GM23338 (cell line): ENCODE data around the gene ADPRH. TPM values are rescaled to one million over a fixed set of nuclear protein-coding genes. Genes with fewer than 3 reads are reported as not detected.

ENCODE experiments used
- ATAC-seq: fragments of 200-7000 bp; cut with Tn5 transposase; 3 replicates; pipeline ENCODE4 v1.9.1; 2020
- DNase-seq: peaks from one replicate; pipeline ENCODE4 v3.0.0-alpha.2; 2015; ENCODE audit warnings: low spot score
- H2AFZ ChIP-seq: fragments of 200-600 bp; sonication (generic); 2 replicates; pipeline ENCODE4 v1.8.0; 2016; ENCODE audit warnings: antibody characterized with exemption, mild to moderate bottlenecking, moderate library complexity
- H3F3A ChIP-seq: fragments of 200-600 bp; sonication (generic); replicated peaks from 2 replicates; pipeline ENCODE4 v1.8.0; 2017; ENCODE audit warnings: antibody characterized with exemption, mixed run types, low read depth
- H3K27ac ChIP-seq: fragments of 200-600 bp; sonication (generic); 2 replicates; pipeline ENCODE4 v1.6.1; 2016; ENCODE audit warnings: low read depth
- H3K27me3 ChIP-seq: fragments of 200-600 bp; sonication (generic); 2 replicates; pipeline ENCODE4 v1.8.0; 2016; ENCODE audit warnings: mild to moderate bottlenecking, mixed run types, moderate library complexity; ENCODE audit not compliant: insufficient read depth
- H3K36me3 ChIP-seq: fragments of 200-600 bp; sonication (generic); 2 replicates; pipeline ENCODE4 v1.8.0; 2016; ENCODE audit warnings: mild to moderate bottlenecking; ENCODE audit not compliant: insufficient read depth
- H3K4me1 ChIP-seq: fragments of 200-600 bp; sonication (generic); 2 replicates; pipeline ENCODE4 v1.8.0; 2016; ENCODE audit warnings: mild to moderate bottlenecking, moderate library complexity; ENCODE audit not compliant: insufficient read depth
- H3K4me2 ChIP-seq: fragments of 200-600 bp; sonication (generic); 2 replicates; pipeline ENCODE4 v1.7.1; 2017; ENCODE audit warnings: mixed run types
- H3K4me3 ChIP-seq: fragments of 200-600 bp; sonication (generic); 2 replicates; pipeline ENCODE4 v1.6.1; 2016; ENCODE audit warnings: mixed run types
- H3K79me2 ChIP-seq: fragments of 200-600 bp; sonication (generic); replicated peaks from 2 replicates; pipeline ENCODE4 v1.8.0; 2017; ENCODE audit warnings: mild to moderate bottlenecking; ENCODE audit not compliant: insufficient read depth
- H3K9me2 ChIP-seq: fragments of 200-600 bp; sonication (generic); 2 replicates; pipeline ENCODE4 v1.8.0; 2017; ENCODE audit not compliant: insufficient read depth
- H4K20me1 ChIP-seq: fragments of 200-600 bp; sonication (generic); replicated peaks from 2 replicates; pipeline ENCODE4 v1.8.0; 2017; ENCODE audit warnings: mild to moderate bottlenecking; ENCODE audit not compliant: insufficient read depth
- H3K27ac Mint-ChIP-seq: 2 replicates; pipeline ENCODE4 v1.8.0; 2020; ENCODE audit warnings: inconsistent platforms, mild to moderate bottlenecking, moderate library complexity, mixed read lengths
- H3K27me3 Mint-ChIP-seq: 3 replicates; pipeline ENCODE4 v1.8.0; 2022; ENCODE audit warnings: low read depth, mild to moderate bottlenecking, moderate library complexity, mixed read lengths, inconsistent platforms; ENCODE audit not compliant: insufficient read depth, poor library complexity
- H3K36me3 Mint-ChIP-seq: 3 replicates; pipeline ENCODE4 v1.8.0; 2021; ENCODE audit warnings: low read depth, mild to moderate bottlenecking, inconsistent platforms, moderate library complexity, mixed read lengths
- H3K4me1 Mint-ChIP-seq: 3 replicates; pipeline ENCODE4 v1.8.0; 2020; ENCODE audit warnings: mild to moderate bottlenecking, inconsistent platforms, mixed read lengths
- H3K4me3 Mint-ChIP-seq: 3 replicates; pipeline ENCODE4 v1.8.0; 2021; ENCODE audit warnings: moderate library complexity, mild to moderate bottlenecking, inconsistent platforms, mixed read lengths
- H3K9me3 Mint-ChIP-seq: 3 replicates; pipeline ENCODE4 v1.8.0; 2020; ENCODE audit warnings: moderate library complexity, mild to moderate bottlenecking, inconsistent platforms, mixed read lengths
- CREB1 ChIP-seq: fragments of 250-450 bp; sonication (Bioruptor Pico); IDR thresholded peaks from 2 replicates; pipeline ENCODE4 v1.5.0; 2020; ENCODE audit warnings: low read depth, mild to moderate bottlenecking, moderate library complexity
- CTCF ChIP-seq, 2 experiments: fragments of 200-600 bp in 1 of 2; sonication (generic) in 1 of 2; conservative IDR thresholded peaks; 2 replicates each; pipeline versions ENCODE4 v1.5.1 to v1.6.1; 2016 to 2017; ENCODE audit warnings: antibody characterized with exemption in 2 of 2, low read depth in 2 of 2, mild to moderate bottlenecking in 2 of 2, moderate library complexity in 1 of 2
- ETS1 ChIP-seq: IDR thresholded peaks from 2 replicates; pipeline ENCODE4 v1.6.1; 2016; ENCODE audit warnings: antibody characterized with exemption
- EZH2 ChIP-seq: fragments of 200-600 bp; sonication (generic); IDR thresholded peaks from one replicate; pipeline ENCODE4 v1.8.0; 2017; ENCODE audit warnings: antibody characterized with exemption, mild to moderate bottlenecking, low read depth; ENCODE audit not compliant: unreplicated experiment
- EZH2phosphoT487 ChIP-seq: fragments of 200-600 bp; sonication (generic); IDR thresholded peaks from one replicate; pipeline ENCODE4 v1.8.1; 2018; ENCODE audit warnings: antibody characterized with exemption; ENCODE audit not compliant: unreplicated experiment
- JUNB ChIP-seq: IDR thresholded peaks from one replicate; pipeline ENCODE4 v1.6.1; 2016; ENCODE audit warnings: antibody characterized with exemption; ENCODE audit not compliant: unreplicated experiment
- NANOG ChIP-seq: IDR thresholded peaks from 2 replicates; pipeline ENCODE4 v1.6.1; 2016; ENCODE audit warnings: antibody characterized with exemption, borderline replicate concordance
- REST ChIP-seq: IDR thresholded peaks from one replicate; pipeline ENCODE4 v1.6.1; 2018; ENCODE audit warnings: antibody characterized with exemption; ENCODE audit not compliant: unreplicated experiment
- STAT1 ChIP-seq: IDR thresholded peaks from one replicate; pipeline ENCODE4 v1.6.1; 2016; ENCODE audit warnings: antibody characterized with exemption; ENCODE audit not compliant: unreplicated experiment
- ZNF114 ChIP-seq: fragments of 250-450 bp; sonication (Bioruptor Pico); IDR thresholded peaks from 2 replicates; pipeline ENCODE4 v1.5.0; 2020; ENCODE audit warnings: mild to moderate bottlenecking, moderate library complexity
- ZNF331 ChIP-seq: fragments of 250-450 bp; sonication (Bioruptor Pico); IDR thresholded peaks from 2 replicates; pipeline ENCODE4 v1.5.0; 2020; ENCODE audit warnings: low read depth, mild to moderate bottlenecking, moderate library complexity
- ZNF462 ChIP-seq: fragments of 250-450 bp; sonication (Bioruptor Pico); IDR thresholded peaks from 2 replicates; pipeline ENCODE4 v1.5.0; 2020; ENCODE audit warnings: mild to moderate bottlenecking, moderate library complexity
- polyA plus RNA-seq: library from polyadenylated mRNA; unstranded; fragments of >200 nt; fragmentation: Nextera tagmentation; extraction: Ambion mirVana; gene quantifications from 2 replicates; pipeline ENCODE4 v1.2.1, GENCODE V29; 2016
- total RNA-seq: library from RNA; depleted of rRNA; stranded (reverse); fragments of >200 nt; shearing (Covaris generic); gene quantifications from 2 replicates; pipeline ENCODE4 v1.2.3, GENCODE V29; 2014

The ADPRH gene
- total and polyA plus RNA-seq, 2 experiments from 2014 or later, result 1.2 to 3.4 TPM

- no peak for ATAC-seq
- Mint-ChIP-seq H3K27me3 (peaks cover 2% of the 10 kb centered on the region), H3K27ac (no peak overlapping the region), H3K4me3 (no peak overlapping the region), H3K36me3 (no peaks in the 10 kb centered on the region), H3K4me1 (peaks cover 21% of the 10 kb centered on the region), H3K9me3 (no peaks in the 10 kb centered on the region)
- H3K36me3 ChIP-seq, result no peaks in the 10 kb centered on the region
- H3K4me2 ChIP-seq, result no peak overlapping the region
- no peaks in the 10 kb centered on the region for H3F3A ChIP-seq
- H3K4me1 ChIP-seq, result no peaks in the 10 kb centered on the region
- H3K4me3 ChIP-seq, result no peak overlapping the region
- no peak for DNase-seq
- H3K9me2 ChIP-seq, result no peaks in the 10 kb centered on the region
- no peak for TF ChIP-seq JUNB
- TF ChIP-seq ETS1, result no peak
- TF ChIP-seq EZH2, result no peak
- no peak for TF ChIP-seq ZNF114 (CRISPR knock-in tag)
- no peak for TF ChIP-seq STAT1
- no peak for TF ChIP-seq ZNF462 (CRISPR knock-in tag)
- no peak for TF ChIP-seq CTCF (conservative IDR thresholded peaks at IDR 0.05; ENCODE audit: low read depth in 2 of 2)
- no peak for TF ChIP-seq NANOG
- TF ChIP-seq CREB1 (CRISPR knock-in tag), result no peak
- TF ChIP-seq EZH2phosphoT487, result no peak
- TF ChIP-seq REST, result no peak
- TF ChIP-seq ZNF331 (CRISPR knock-in tag), result no peak
- no peaks in the 10 kb centered on the region for H3K27me3 ChIP-seq
- no peak overlapping the region for H3K27ac ChIP-seq
- H4K20me1 ChIP-seq, result no peaks in the 10 kb centered on the region
- H2AFZ ChIP-seq, result no peak overlapping the region
- H3K79me2 ChIP-seq, result no peaks in the 10 kb centered on the region
Measured at GRCh38 chr3:119628816-119629445, 49.6 kb downstream of the ADPRH start.
